T-helper 2 cell treated with Interferon-gamma antibody and Interleukin-4, amounts not matched to agents 100 ng/mL and 5 ng/mL, for 36 hours (primary cell): Measurements from ENCODE around the gene WDR33. TPM values are rescaled to one million over a fixed set of nuclear protein-coding genes. Genes with fewer than 3 reads are reported as not detected.

Experiments used
- intact Hi-C: fragments of 100-400 bp; cut with micrococcal nuclease; formaldehyde crosslinking; loops from one replicate; pipeline ENCODE4 v1.15.1; 2023
- total RNA-seq: library from RNA; stranded (reverse); gene quantifications from 2 replicates; pipeline ENCODE4 v1.2.3, GENCODE V29; 2022

WDR33 gene
- total RNA-seq, 1 donor from 2014 or later, result 78.3 TPM

DNA sequence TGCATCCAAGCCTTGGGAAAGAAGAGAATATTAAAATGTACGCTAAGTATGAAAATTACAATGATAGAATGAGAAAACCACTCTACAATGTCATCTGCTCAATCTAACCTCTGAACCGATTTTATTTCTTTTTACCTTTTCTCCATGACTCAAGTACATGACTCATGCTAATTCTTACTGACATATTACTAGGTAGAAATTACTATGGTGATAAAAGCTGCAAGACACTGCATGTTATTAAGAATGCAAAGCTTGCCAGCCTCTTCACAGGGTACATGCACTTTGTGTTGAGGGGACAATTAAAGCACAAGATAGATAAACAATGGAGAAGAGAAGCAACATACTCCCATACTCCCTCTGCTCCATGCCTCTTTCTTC lies 89.0 kb downstream of the WDR33 start:
- intact Hi-C loops, result no loop called here

DNA sequence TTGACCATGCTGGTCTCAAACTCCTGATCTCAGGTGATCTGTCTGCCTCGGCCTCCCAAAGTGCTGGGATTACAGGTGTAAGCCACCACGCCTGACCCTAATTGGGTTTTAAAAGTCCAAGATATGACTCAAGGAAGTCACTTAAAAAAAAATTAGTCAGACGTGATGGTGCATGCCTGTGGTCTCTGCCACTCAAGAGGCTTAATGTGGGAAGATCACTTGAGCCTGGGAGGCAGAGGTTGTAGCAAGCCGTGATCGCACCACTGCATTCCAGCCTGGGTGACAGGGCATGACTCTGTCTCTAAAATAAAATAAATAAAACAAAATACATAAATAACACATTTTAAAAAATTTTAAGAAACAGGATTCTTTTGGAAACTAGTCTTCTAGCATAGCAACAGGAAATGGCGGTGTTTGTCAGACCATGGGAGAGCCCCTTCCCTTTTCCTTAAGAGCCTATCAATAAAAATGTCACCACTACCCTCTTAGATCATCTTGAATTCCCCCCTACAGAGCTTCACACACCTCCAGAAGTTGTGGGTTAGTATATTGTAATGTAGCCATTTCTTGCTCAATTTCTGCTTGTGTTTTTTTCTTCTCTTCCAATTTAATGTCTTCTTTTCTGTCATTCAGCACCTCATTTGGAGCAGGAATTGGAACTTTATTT lies 89.5 kb downstream of the WDR33 start:
- intact Hi-C loops, result no loop called here

DNA sequence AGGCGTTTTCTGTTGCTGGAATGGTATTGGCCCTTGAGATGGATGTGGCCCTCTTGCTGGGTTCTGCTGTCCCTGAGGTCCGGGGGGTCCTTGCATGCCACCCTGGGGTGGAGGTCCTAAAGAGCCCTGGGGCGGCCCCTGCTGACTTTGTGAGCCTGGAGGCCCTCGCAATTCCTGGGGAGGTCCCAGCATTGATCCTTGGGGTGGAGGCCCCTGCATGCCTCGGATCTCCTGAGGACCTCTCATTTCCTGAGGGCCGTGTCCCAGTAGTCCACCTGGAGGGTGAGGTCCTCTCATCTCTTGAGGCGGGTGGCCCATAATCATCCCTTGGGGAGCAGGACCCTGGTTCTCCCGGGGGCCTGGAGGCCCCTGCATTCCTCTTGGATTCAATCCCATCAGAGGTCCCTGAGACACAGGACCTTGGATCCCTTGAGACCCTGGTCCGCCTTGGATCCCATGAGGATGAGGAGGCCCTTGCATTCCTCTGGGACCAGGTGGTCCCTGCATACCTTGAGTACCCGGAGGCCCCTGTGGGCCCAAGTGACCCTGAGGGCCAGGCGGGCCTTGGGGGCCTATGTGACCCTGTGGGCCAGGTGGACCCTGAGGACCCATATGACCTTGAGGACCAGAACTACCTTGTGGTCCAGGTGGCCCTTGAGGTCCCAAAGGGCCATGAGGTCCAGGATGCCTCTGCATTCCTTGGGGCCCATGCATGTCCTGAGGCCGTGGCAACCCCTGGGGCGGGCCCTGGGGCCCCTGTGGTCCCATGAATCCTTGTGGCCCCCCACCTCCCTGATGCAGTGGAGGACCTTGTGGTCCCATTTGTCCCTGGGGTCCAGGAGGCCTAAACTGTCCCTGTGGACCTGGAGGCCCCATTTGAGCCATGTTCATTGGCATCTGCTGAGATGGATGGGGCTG lies 91.4 kb downstream of the WDR33 start:
- intact Hi-C loops, result no loop called here

DNA sequence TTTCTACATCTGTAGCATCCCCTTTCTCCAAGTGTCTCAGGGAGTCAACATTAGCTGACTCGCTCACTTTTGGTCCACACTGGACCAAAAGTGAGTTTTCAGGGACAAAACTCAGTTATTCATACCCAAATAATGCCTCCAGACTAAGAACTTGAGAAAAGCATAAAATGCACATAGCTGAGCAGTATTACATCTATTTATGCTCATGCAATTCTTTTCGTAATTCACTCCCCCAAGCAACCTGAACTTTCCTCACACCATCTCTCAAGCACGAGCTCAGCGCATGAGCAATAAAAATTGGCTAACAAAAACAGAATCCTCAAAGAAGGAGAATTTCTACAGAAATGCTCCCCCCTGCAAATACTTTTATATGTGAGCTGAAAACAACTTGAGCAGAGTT lies 92.7 kb downstream of the WDR33 start:
- intact Hi-C loops, result no loop called here

DNA sequence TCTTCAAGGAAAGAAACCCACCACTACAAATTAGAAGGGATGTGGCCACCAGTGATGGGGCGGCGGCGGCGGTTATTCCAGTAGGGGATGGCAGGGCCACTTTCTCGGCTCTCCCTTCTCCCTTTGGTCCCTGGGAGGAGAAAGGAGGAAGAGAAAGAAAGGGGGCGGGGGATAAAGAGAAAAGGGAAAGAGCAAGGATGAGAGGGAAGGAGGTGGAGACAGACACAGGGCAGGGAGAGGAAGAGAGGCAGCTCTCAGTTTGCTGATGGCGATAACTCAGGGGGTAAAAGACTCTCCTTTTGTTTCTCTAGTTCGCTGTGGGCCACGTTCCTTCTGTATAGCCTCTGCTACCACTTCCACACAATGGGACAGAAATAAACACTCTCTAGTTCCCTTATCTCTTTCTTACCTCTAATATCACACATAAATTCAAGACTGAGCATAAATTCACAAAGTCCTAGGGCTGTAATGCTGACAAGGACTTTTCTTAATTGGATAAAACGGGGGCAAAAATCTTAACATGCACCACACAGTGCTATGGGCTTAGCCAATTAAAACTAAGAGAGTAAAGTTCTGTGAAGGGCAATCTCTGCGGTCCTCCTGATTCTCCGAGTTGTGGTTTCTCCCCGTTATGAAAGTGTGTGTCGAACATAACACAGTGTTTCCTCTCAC lies 95.1 kb downstream of the WDR33 start:
- intact Hi-C loops, result no loop called here

DNA sequence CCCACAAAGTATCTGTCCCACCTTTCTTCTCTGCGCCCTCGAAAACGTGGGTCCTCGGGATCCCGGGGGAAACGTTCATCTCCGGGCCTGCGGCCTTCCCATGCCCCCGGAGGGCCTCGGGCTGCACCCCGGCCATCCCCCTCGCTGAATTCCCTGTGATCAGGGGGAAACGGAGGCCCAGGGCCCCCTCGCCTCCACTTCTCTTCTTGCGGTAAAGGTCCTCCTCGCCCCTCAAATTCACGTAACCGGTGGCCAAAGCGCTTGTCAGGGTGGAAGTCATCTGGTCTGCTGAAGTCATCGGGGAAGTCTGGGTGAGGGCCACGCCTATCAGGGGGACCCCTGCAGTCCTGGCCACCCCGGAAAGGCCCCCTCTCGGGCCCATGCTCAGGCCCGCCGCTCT lies 97.4 kb downstream of the WDR33 start:
- intact Hi-C loops, result no loop called here

DNA sequence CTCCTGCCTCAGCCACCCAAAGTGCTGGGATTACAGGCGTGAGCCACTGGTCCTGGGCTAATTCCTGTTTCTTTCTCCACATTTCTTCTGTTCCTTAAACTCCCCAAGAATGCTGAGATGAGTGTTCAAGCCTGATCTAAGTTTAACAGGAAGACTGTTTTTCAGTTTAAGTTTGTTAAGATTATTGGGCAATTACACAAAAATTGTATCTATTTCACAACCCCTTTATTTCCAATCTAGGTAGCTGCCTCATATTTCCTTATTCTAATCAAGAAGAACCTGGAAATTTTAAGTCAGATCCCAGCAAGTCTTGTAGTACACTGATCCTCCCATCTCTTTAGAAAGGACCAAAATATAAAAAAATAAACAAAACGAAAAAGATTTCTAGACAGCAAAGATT lies 98.0 kb downstream of the WDR33 start:
- intact Hi-C loops, result no loop called here

DNA sequence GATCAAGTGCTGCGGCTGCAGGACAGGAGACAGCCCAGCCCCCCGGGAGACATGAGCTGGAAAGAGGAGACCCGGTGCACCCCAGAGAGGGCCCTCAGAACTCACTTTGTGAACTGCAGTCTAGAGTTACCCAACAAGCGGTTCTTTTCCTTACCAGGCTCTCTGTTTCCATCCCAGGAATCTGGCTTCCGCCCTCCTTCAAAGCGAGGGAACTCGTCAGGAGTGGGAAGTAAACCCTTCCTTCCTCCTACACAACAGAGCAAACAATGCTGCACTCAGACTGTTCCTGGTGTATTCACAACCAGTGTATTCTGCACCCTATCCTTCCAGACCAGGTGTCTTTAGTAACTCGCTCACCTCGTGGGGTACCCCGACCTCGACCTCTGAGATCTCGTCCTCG lies 101.6 kb downstream of the WDR33 start:
- intact Hi-C loops, result no loop called here

DNA sequence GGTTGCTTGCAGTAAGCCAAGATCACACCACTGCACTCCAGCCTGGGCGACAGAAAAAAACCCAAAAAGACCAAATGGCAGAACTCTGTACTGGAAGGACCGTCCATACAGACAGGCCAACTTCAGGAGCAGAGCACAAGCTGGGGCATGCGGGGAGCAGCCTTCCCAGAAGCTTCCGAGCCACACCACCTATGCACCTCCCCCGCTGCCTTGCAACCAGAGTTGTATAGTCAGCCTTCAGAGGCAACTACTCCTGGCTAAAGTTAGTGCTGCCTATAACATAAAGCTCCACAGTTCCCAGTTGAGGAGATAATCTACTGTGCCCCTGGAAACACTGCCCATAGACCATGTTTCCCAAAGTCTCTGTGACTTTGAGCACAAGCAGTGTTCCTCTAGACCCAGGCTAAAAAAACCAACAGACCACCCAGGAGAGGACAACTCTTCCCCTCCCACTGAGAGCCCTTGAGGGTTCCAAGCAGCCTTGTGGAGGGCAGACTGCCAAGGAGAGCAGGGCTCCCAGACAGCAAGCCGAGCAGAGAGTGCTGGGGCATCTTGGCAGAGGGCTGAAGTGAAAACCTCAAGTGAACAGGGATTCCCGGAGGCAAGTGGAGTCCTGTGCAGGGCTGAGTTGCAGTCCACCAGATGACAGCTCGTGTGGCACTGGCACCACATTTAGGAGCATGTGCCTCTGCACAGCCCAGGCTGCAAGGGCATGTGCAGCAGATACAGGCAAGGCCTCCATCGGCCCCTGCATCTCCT lies 102.9 kb downstream of the WDR33 start:
- intact Hi-C loops, result no loop called here

DNA sequence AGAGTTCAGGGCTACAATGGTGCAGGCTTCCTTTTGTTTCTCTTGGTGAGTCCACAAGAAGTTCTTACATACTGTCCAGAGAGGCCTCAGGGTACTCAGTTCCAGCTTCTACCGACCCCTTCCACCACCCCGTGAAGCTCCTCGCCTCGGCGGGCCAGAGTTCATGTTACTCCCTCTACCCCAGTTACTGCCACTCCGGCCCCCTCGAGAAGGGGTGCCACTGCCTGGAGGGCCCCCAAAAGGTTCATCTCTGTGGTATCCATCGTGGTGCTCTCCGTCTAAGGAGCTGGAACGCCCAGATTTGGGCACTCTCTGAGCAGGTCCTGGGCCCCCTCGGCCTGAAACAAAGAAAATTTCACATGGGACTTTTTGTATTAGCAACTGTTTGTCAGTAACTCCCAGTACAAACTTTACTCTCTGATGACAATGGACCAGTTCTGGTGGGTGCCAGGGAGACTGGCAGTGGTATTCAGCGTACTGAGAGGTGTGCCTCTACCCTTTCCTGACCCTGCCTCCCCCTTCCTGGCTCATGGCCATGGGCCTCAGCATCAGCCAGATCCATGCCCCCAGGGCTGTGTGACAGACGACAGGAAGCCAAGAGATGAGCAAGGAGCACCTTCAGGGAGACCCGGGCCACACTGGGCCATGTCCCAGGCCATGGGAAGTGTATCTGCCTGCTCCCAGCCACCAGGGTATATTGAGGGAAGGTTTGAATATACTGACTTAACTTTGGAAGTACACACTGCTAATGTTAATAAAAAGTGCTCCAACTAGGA lies 104.6 kb downstream of the WDR33 start:
- intact Hi-C loops, result no loop called here

DNA sequence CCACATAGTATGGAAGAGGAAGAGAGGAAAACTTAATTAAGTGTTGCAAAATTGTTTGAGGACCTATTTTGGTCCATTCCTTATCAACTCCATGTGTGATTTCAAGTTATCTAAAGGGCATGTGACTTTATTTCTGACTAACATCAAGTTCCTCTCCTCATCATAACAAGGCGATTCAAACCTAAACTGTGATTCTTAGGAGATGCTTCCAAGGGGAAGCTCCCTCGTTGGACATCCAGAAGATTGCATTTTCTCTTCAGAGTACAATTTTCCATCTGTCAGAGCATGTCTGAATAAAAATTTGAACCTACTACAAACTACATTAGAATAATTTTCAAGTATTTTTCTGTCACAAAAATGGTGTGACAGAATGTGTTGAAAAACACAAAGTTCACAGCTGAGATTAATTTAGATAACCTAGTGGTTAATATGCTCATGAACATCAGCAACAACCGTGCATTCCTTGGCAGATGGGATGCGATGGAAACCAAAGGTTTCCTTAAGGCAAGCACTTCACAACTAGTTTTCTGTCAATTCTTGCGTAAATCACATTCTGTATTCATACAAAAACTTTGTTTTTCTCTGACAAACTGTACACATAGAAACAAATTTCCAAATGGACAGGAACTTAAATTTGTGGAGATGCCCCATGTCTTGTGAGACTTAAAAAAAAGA lies 105.4 kb downstream of the WDR33 start:
- intact Hi-C loops, result no loop called here

DNA sequence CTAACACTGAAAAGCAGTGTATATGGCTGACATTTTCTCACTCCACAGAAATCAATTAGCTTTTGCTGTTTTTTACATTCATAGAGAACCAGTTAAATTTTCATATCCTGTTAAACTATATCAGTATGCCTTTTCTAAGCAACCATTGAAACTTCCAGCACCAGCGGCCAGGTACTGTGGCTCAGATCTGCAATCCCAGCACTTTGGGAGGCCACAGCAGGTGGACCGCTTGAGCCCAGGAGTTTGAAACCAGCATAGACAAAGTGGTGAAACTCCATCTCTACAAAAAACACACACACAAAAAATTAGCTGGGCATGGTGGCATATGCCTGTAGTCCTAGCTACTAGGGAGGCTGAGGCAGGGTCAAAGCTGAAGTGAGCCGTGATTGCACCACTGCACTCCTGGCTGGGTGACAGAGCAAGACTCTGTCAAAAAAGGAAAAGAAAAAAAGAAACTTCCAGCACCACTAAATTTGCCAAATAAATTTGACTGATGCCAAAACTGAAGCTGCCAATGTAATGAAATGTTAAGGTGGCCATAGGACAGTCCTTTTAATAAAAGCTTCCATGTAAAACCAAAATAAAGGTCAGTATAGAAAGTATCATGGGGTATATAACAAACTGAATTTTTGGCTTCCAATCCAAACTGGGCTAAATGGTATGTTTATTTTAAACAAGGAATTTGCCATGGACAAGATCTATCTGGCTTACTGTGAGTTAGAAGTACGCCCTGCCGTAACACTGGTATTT lies 106.2 kb downstream of the WDR33 start:
- intact Hi-C loops, result loop anchor here (5.0 kb wide), 1 partner anchor 58 kb away; the partner anchor contains the start of gene GPR17

DNA sequence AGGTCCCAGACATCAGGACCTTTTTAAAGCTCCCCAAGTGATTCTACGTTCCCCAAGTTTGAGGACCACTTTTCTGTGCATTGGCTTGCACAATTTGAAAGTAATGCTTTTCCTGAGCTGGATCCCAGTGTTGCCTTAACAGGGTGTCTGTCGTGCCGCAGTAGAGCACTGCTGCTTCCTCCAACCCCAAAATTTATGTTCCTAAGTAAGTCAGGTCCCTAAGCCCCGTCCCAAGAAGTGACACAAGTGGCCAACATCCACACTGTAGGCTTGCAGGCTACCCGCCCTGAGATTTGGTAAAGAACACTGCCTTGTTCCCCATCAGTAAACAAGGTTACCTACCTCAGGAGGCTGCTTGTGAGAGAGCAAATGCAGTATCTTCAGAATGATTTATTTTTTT lies 107.7 kb downstream of the WDR33 start:
- intact Hi-C loops, result loop anchor here (2.0 to 5.0 kb wide), 3 partner anchors 56 to 154 kb away; partner anchors contain the start of genes GPR17 and WDR33

DNA sequence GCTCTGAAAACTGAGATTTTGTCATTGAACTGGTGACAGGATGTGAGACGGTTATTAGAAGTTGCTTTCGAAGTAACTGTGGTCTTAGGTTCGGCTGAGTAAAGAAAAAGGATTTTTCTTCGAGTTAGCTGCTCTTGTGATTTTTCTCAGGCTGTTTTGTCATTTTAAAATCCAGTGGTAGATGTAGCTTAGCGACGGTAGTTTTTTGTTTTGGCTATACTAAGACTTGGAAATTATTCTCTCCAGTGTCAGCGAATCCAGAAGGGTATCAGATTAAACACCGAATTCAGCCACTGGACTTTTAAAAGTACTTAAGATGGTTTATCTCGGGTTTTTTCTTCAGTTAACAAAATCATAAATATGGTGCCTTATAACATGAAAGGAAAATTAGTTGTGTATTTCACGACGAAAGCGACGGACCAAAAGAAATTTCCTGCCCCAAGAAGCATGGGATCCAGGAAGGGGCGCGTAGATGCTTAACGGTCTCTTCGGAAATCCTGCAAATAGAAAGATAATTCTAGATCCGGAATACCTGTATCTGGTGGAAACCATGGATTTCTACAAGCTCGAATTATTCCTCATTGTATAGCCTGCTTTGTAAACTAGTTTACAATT lies 108.5 kb downstream of the WDR33 start:
- intact Hi-C loops, result loop anchor here (2.0 to 5.0 kb wide), 3 partner anchors 55 to 154 kb away; partner anchors contain the start of genes GPR17 and WDR33

DNA sequence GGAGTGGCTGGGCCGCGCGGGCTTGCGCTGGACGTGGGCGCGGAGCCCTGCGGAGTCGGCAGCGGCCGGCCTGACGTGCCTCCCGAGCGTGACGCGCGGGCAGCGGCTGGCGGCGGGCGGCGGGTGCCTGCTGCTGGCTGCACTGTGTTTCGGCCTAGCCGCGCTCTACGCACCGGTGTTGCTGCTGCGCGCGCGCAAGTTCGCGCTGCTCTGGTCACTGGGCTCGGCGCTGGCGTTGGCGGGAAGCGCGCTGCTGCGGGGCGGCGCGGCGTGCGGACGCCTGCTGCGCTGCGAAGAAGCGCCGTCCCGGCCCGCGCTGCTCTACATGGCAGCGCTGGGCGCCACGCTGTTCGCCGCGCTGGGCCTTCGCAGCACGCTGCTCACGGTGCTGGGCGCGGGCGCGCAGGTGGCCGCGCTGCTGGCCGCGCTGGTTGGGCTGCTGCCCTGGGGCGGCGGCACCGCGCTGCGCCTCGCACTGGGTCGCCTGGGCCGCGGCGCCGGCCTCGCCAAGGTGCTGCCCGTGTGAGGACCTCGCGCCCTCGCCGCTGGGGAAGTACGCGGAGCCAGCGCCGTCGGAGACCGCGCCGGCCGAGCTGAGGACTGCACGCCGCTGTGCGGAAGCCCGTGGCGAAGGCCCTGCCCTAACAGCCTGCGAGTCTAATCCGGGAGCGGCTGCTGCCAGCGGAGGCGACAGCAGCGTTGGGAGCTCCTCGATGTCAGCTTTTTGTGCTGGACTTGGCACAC lies 109.1 kb downstream of the WDR33 start:
- intact Hi-C loops, result loop anchor here (1.0 to 5.0 kb wide), 7 partner anchors 55 to 389 kb away; partner anchors contain the start of genes GPR17, IWS1, SAP130 and UGGT1

DNA sequence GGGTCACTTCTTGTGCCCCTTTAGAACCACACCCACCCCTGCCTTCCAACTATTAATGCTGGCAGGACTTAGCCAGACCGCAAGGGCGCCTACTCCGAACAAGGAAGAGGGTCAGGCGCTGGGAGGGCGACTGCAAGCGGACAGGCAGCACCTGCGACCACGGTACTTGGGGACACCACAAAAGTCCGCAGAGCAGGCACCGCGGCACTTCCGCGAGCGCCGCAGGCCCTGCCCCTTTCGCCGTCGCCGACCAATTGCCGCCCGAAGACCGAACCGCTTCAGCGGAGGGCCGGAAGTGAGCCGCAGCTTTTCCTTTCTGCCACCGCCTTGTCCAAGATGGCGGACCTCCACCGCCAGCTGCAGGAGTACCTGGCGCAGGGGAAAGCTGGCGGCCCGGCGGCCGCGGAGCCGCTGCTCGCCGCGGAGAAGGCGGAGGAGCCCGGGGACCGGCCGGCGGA lies 109.7 kb downstream of the WDR33 start, which contains the start of gene SFT2D3:
TSS of gene SFT2D3 (plus strand) at position 305 of the 458 bp plus-strand sequence. CDS start at position 337, 32 bp downstream.
- intact Hi-C loops, result loop anchor here (1.0 to 5.0 kb wide), 5 partner anchors 54 to 390 kb away; partner anchors contain the start of genes GPR17, IWS1, SAP130 and UGGT1

DNA sequence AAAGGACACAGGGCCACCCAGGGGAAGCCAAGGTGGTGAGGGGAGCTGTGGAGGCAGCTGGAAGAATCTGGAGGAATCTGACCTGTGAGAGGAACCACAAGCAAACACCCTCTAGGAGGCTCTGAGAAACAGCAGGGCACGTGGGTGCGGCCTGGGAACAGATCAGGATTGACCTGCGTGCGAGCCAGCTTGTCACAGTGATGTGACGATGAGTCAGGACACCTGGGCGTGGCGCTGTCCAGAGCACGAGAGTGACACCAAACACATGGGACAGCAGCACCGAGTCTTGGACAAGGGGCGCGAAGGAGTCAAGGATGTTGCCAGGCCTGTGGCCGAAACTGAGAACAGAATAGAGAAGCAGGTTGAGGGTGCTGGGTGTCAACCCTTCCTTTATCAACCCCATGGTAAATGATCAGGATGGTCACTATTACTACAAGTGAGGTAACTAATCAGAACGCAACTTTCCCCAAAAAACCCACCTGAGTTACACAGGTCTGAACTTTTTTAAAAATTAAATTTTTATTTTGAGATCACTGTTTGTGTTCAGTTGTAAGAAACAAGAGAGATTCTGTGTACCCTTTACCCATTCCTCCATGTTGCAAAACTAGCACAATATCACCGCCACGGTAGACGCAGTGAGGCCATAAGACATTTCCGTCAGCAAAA lies 110.3 kb downstream of the WDR33 start:
- intact Hi-C loops, result loop anchor here (1.0 to 5.0 kb wide), 5 partner anchors 53 to 391 kb away; partner anchors contain the start of genes GPR17, IWS1, SAP130 and UGGT1
